NCI-H526 (cell line): ENCODE results near the gene IRX2.
A peak's percentile ranks its signal among the peaks of the same experiment; 100 is the strongest.

Experiments used
- DNase-seq, 2 experiments: peaks; one replicate each; lab custom pipeline; 2025; lab: John Stamatoyannopoulos, UW

IRX2 gene

DNA sequence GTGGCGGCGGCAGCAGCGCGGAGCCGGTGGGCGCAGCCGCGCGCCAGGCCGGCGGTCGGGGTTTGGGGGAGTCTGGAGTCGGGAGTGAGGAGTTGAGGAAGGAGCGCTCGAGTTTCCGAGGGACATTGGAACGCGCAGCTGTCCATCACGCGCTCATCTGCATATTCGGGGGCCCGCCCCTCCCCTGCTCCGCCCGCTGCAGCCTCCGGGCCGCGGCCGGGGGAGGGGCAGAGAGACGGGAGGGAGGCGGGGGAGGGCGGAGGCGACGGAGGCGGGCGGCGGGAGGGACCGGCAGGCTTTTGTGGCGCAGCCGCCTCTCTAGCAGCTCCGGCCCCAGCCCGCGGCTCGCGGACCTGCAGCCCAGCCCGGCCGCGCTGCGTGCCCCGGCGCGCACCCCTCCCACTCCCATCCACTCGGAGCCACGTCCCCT, at the start of gene IRX2:
Gene IRX2 (minus strand): TSS at position 86 of the 430 bp plus-strand sequence. CDS start 264 bp downstream, outside the sequence.
- DNase-seq = peak; percentile 84 to 96

DNA sequence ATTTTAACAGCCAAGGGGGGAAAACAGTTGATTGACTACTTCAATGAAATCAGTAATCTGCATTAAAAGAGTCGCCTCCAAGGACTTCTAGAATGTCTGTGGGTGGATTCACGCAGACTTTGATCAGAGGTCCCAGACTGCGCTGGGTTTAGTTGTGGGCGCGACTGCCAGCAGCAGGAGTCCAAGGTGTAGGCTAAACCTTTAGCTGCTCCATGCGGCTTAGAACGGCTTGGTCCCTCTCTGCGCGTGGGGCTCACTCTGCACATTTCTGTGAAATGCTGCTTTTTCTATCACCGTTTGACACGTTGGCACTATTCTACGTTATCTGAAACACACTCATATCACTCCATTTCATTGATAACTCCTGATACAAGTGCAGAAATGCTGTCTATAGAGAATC, 48.6 kb upstream of the IRX2 start:
- DNase-seq = no peak

DNA sequence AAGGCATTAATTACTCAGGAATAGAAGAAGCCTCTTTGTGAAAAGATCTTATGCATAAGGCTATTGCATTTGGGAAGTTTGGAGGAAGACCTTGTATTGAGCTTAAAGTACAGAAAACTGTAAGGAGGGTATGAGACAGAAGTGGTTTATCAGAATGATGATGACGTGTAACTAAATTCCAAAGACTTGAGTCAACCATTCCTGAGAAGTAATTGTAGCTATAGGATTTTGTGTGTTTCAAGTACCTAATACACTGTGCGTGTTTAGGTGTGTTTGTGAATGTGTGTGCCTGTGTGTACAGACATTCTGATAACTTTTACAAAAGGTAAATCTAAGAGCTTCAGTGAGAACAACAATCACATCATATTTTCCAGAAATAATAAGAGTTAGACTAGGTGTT, 46.5 kb upstream of the IRX2 start:
- DNase-seq = no peak

DNA sequence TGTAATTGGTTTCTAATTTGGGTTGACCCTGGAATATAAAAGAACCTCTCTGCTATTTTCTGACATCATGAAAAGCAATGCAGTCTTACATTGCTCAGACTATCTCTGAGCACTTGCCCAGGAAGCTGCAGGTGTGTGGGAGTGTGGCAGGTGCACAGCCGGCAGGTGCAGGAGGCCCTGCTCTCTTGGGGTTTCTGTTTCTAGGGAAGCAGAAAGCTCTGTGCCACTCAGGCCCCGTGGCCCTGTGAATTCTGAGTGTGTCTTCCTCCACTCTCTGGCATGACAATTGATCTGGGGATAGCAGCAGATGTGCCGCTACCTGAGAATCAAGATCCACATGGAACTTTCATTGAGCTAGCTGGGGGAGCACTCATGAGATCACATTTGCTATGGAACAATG, 45.7 kb upstream of the IRX2 start:
- DNase-seq = peak; percentile 53 to 87

DNA sequence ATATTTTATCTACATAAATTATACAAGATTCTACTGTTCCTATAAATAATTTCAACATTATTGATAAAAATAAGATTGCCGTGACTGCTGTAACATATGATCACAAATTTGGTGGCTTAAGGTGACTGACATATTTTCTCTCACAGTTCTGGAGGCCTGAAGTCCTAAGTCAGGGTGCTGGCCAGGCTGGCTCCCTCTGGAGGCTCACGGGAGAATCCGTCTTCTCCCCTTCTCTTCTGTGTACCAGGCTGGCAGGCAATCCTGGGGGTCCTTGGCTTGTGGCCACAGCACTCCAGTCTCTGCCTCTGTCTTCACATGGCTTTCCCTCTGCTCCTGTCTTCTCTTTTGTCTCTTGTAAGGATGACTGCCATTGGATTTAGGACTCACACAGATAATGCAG, 31.7 kb upstream of the IRX2 start:
- no peak for DNase-seq

DNA sequence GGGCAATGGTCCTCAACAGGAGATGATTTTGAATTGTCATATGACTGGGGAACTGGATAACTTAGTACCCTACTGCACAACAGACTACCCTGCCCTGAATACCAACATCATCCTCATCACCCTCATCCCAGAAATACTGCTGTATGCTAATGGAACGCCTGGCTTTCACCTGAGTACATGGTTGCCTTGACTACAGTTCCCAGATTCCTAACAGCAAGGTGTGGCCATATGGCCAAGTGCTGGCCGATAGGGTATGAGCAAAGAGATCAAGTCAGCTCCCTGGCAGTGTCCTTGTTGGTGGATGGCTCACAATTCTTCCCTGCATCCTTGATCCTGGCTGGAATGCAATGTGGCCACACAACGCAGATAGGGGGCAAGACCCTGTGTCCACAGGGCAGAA, 31.2 kb upstream of the IRX2 start:
- DNase-seq = no peak

DNA sequence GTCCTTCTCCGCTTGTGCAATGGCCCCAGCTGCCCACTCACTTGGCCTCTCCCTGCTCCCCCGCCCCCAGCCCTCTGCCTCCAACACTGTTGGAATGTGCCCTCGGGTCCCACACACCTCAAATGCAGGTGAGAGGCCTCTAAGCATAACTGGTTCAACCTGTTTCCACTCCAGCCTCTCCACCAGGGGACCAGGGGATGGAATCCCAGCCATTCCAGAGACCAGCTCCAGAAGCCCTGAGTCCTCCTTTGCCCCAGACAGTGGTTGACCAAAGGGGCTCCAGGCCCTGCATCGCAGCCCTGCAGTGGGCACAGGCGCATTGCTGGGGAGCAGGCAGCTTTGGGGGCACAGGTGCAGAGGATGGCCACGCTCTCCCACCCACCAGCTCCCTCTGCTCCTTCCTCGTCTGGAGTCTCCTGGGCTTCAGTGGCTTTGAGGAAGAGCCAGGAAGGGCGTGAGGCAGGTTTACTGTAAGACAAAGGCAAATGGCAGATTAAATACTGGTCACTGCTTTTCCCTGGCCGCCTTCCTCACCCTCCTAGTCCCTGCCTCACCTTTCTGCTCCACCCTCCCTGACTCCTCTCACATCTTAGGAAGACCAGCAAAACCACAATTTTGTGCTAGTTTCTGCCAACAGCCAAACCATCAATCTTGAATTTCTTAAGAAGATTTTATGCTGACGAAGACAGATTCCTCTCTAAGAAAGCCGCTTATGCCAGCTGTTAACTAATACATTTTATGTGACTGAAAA, 29.1 kb upstream of the IRX2 start:
- peak in 1 of 2 experiments; percentile 71 for DNase-seq

DNA sequence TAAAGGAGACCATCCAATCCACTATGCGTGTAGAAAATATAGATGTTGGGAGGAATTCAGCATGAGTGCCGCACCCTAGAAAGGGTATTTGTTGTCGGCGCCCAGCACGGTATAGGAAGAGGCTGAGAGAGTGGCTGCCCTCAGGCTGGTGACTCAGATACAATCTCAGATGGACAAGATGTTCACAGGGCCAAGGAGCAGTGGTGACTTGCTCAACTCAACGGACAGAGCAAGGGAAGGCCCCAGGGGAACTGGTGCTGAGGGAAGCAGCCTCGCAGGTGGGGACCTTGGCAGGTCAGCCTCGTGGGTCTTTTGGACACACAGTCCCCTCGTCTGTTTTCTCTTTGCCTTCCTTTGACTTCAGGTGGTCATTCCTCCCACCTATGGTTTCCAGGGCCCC, 28.0 kb upstream of the IRX2 start:
- no peak for DNase-seq

DNA sequence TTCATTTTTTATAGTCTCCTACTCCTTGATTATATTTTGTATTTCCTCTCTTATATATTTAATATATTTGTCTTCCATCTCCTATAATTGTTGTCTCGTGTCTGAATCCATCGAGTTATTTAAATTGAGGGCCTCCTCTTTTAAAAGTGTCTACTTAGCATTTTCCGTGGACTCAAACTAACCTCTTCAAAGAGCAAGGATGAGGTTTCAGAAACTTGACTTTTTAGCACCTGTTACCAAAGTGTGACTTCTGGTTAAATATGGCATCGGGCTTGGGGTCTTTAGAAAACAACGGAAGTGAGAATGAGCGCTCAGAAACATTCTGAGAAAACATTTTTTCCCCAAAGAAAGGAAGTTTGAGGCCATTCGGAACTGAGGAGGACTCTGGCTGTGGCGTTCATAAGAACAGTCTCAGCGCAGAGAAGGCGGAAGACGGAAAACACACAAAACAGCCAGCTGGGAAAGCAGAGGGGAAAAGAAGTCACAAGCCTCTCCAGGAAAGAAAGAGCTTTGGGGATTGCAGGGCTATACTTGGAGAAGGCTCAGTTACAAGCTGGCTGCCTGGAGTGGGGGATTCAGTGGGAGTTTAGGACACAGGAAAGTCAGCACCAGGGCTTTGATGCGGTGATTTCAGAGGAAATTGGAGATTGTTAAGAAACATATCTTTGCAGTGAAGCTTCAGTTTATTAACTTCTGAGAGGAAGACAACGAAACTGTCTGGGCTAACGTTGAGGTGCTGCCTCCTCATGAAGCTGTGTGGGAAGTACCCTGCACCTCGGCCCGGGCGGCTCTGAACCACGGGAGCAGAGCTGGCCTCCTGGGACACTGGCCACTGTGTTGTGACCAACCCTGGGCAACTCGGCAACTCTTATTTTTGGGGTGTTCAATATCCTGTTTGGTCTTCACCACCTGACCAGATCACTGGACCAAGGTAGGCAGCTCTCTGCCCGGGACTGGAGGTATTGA, 25.1 kb upstream of the IRX2 start:
- no peak for DNase-seq

DNA sequence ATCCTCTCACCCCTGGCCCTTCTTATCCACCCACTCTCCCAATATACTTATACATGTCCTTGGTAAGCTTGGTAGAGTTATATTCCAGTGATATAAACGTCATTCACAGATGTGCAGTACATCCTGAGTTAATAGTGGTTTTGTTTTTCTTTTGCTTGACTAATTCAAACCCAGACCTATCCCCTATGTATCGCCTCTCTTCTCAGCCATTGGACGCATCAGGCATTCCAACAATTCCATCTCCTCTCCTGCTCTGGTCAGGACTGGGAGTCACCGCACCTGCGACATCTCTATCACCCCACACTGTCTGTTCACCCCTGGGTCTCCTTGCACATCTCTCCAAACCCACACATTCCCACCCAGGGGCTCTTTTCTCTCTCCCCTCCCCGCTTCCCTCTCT, 21.9 kb upstream of the IRX2 start:
- DNase-seq = no peak

DNA sequence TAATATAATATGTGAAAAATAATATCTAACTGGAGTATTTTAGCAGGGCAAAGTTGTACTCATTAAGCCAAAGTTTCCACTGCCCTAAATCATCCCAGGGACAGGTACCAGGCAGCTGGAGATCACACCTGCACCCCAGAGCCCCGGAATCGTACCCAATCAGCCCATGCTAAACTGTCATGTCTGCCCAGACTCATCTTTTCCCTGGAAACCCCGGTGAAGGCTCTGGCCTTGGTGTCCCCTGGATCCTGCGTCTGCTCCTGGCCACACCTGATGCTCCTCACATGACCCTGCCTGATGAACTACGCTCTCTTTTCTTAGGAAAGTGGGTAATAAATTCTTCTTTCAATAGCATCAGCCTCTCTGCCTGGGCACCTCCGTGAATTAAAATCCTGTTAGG, 15.6 kb upstream of the IRX2 start:
- DNase-seq = no peak

DNA sequence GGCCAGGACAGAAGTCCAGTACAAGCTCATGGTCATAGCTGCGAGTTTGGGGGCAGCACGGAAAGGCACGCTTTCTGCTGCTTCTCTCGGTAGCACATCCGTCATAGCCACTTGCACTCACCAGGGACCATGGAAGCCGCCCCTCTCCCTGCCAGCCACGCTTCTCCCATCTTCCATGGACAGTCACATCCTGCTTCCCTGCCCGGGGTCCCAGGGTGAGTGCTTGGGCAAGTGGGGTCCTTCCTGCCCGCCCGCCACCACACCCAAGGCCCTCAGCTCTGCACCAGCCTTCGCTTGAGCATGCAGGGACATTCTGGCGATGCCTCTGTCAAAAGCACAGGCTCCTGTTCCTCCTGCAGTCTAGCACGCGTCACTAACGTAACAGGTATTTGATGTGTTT, 13.1 kb upstream of the IRX2 start:
- no peak for DNase-seq

DNA sequence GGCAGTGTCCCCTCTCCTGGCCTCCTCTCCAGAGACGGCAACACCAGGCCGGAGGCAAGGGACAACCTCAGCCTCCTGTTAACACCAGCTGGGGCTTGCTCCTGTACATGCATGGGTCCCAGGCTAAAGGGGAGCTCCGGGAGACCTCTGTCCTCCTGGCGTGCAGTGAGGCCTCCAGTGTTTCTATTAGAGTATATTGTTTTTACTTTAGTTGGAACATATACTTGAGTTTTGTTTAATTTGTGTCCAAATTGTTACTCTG, 12.0 kb upstream of the IRX2 start:
- DNase-seq = no peak

DNA sequence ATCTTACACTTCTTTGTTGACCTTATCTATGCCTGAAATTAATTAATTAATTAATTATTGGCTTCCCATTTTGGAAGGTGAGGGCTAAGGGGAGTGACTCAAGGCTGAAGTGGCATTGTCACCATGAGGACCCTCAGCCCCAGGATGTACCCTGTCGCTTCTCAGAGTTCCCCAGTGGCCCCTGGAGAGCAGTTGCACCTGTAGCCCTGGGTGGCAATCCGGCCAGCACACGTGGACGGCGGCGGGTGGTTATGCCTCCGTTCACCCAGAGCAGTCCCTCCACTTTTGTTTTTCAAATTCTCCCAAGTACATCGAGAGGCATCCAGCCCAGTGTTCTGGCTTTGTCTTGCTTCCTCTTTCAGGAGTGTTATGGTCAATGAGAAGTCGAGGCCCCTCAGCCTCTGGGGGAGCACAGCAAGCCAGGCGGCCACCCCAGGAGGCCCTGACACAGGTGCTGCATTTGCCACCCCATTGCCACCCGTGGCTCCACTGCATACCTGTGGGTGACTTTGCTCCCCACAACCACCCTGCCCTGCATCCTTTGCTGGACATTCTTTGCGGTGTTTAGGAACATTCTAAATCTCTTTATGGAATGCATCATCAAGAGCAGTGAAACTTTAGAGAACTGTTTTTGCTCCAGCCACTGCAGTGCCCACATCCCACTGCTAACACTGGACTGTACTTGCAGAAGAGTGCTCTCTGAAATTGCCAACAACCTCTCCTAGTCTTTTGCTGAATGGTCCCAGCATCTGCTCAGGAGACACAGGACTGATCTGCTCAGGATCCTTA, 11.5 kb upstream of the IRX2 start:
- DNase-seq = no peak

DNA sequence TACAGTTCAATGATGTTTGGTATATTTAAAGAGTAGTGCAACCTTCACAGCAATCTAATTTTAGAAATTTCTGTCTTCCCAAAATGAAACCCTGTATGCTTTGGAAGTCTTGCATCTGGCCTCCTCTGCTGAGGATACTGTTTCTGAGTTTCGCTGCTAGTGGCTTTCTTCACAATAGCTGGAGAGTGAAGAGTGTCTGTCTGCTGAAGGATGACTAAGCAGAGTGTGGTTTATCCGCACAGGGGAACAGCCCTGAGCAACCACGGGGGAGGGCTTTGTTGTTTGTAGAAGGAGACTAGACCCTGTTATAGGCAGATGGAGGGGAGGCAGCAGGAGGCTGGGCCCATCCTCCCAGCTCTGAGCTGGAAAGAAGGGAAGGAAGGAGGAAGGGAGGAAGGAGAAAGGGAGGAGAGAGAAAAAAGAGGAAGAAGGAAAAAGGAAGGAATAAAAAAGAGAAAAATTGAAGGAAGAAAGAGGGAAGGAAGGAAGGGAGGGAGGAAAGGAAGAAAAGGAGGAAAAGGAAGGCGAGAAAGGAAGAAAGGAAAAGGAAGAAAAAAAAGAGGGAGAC, 10.5 kb upstream of the IRX2 start:
- no peak for DNase-seq

DNA sequence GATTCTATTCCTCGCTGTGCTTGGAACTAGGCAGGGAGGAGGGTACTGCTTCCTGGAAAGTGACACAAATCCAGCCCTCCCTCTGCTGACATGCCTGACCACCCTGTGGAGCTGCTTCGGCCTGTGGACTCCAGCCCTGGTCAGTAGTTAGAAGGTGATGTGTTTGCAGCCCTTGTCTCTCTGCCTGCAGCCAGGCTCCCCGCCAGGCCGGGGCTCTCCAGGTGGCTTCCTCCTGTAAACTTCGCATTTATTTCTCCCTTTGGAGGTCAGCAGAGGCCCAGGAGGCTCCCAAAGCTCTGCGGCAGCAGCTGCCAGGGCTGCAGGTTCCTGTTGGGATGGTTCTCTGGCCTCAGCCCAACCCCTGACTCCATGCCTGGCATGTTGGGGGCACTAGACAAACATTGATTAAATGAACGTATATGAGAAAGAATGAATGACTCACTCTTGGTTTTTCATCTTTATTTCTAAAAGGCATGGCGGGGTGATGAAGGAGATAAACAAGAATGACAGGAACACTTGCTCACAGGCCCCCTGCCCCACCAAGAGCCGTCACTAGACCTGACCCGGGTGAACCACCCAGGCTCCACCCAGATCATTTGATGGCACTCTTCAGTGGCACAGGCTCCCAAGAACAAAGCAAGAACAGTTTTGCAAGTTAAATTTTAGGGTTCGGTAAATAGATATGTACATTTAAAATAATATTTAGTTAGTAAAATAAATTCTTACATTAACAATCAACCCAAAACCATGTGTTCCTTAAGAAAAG, 8.4 kb upstream of the IRX2 start:
- peak in 1 of 2 experiments; percentile 12 for DNase-seq

DNA sequence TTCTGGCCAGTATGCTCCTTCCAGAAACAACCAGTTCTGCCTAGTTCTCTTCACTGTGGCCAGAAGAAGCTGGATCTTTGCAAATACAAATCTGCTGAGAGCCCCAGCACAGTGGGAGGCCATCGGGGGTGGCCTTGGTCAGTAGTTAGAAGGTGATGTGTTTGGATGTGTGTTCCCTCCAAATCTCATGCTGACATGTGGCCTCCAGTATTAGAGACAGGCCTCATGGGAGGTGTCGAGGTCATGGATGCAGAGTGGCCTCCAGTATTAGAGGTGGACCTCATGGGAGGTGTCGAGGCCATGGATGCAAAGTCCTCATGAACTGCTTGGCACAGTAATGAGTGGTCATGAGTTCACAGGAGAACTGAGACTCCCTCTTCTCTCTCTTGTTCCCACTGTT, 7.6 kb upstream of the IRX2 start:
- DNase-seq = no peak

DNA sequence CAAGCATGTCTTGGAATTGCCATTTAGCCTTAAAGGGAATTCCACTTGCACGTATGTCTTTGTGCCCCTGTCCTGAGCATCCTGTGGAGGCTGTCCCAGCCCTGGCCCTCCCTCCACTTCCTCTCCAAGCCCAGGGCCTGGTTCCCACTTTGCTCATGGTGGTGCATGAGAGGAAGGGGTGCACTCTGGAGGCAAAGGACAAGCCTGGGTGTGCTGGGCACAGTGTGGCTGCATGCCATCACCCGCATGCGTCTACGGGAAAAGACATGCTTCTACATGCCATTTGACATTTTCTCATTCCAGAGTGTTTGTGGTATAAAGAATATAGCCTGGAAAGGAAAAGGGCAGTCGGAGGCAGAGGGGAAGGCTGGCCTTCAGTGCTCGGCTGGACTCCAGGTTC, 7.2 kb upstream of the IRX2 start:
- no peak for DNase-seq

DNA sequence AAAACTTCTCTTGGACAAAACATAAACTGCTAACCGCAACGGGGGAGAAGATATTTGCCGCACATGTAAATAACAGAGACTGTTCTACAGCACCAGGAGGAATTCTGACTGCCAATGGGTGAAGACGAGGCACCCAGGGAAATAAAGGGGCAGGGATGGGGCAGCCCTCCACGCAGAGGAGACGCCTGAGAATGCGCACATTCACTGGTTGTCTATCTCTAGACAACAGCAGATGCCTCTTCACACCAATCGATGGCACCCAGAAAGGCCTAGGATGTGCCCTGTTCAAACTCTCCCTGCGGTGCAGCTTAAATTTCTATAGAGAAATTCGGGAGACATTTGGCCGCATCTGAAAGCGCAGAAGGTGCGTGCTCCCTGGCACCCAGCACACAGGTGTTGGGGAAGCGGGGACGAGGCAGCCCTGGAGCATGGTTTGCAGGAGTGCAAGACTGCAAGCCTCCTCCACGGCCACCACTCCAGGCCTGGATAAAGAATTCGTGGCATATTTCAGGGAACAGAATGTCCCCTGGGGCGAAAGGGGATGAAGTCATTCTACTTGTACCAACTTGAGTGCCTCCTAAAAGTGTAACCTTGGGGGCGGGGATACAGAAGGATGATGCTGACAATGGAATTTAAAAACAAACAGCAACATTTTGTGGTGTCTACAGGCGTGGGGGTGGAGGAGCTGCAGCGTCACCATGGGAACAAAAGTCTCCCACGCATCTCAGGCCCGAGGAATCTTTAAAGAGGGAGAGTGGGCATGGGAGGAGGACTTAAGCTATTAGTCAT, 6.3 kb upstream of the IRX2 start:
- no peak for DNase-seq
